Epithelial cell of esophagus (primary cell): ENCODE results near the gene UST.

Experiments
- DNase-seq: peaks from one replicate; pipeline ENCODE4 v3.0.0; 2010; ENCODE audit warnings: low read depth
- H3K4me3 ChIP-seq: 2 replicates; pipeline ENCODE4 v1.5.1; 2011; ENCODE audit warnings: mild to moderate bottlenecking, low read length, control low read depth
- TF ChIP-seq, protein P1 (sequence below): IDR thresholded peaks from 2 replicates; pipeline ENCODE4 v1.5.1; 2011; ENCODE audit warnings: low read depth, mild to moderate bottlenecking, low read length, control low read depth, inconsistent platforms; ENCODE audit not compliant: insufficient read depth; ENCODE audit errors: missing control alignments

Gene UST

DNA sequence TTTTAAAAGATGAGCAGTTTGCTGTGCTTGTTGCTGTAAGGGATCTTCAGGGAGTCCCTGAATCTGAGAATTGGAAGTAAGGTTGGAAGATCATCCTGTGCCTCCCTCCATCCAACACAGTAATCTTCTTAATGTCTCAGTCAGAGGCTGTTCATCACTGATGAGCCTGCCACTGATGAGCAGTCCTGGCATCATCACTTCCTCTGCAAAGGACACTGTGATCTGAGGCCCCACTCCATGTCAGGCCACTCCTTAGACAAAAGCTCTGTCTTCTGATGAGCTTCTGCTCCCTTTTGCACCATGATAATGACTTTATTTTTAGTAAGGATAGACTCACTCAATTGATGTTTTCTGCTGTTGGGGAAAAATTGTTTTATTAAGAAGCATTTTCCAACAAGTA lies 121.0 kb downstream of the UST start:
- TF ChIP-seq, protein P1, sequence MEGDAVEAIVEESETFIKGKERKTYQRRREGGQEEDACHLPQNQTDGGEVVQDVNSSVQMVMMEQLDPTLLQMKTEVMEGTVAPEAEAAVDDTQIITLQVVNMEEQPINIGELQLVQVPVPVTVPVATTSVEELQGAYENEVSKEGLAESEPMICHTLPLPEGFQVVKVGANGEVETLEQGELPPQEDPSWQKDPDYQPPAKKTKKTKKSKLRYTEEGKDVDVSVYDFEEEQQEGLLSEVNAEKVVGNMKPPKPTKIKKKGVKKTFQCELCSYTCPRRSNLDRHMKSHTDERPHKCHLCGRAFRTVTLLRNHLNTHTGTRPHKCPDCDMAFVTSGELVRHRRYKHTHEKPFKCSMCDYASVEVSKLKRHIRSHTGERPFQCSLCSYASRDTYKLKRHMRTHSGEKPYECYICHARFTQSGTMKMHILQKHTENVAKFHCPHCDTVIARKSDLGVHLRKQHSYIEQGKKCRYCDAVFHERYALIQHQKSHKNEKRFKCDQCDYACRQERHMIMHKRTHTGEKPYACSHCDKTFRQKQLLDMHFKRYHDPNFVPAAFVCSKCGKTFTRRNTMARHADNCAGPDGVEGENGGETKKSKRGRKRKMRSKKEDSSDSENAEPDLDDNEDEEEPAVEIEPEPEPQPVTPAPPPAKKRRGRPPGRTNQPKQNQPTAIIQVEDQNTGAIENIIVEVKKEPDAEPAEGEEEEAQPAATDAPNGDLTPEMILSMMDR, result no peak
- H3K4me3 ChIP-seq, result no peak overlapping the region
- peak; percentile 63 for DNase-seq

GRCh38 chr6:148868314-148868713 lies 121.5 kb downstream of the UST start:
- TF ChIP-seq, protein P1, result no peak
- H3K4me3 ChIP-seq, result no peak overlapping the region
- DNase-seq, result peak; percentile 85

GRCh38 chr6:148868901-148869300 lies 122.1 kb downstream of the UST start:
- TF ChIP-seq, protein P1, result no peak
- no peak overlapping the region for H3K4me3 ChIP-seq
- DNase-seq, result no peak

DNA sequence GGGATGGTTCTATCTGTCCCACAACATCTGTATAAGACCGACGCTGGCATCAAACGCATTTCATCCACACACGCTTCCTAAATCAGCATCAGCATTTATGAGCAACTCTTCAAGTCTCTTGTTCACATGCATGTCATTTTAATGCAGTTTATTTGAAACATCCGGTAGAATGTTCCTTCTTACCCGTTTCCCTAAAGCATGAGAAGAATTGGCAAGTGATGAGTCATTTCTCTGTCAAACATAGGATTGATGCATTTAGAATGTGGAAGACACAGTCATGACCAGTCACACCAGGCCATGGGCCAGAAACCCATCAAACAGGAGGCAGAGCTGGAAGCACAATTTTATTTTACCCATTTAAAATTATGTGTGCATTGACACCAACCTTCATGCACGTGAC lies 122.8 kb downstream of the UST start:
- peak; percentile 93 for DNase-seq
- H3K4me3 ChIP-seq, result no peak overlapping the region
- TF ChIP-seq, protein P1, result no peak

- H3K4me3 ChIP-seq, result no peak overlapping the region
- TF ChIP-seq, protein P1, result no peak
- no peak for DNase-seq
Measured at GRCh38 chr6:148873154-148873553, 126.3 kb downstream of the UST start.

DNA sequence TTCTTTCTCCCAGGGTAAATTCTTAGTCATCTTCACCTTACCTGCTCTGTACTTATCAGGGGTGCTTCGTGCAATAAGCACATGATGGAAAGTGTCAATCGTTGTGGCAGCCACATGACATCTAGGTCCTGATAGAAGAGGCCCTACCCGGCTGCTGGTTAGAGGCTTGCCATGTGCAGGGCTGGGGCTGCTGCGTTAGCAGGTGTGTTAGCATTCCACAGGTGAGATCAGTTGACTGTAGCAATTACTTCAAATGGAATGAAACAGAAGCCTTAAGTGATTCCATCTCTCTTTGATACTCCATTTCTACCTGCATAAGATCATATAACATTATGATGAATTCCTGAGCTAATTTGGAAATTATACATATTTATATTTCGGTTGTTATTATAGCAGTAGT lies 127.0 kb downstream of the UST start:
- TF ChIP-seq, protein P1, result no peak
- DNase-seq, result no peak
- H3K4me3 ChIP-seq, result no peak overlapping the region

DNA sequence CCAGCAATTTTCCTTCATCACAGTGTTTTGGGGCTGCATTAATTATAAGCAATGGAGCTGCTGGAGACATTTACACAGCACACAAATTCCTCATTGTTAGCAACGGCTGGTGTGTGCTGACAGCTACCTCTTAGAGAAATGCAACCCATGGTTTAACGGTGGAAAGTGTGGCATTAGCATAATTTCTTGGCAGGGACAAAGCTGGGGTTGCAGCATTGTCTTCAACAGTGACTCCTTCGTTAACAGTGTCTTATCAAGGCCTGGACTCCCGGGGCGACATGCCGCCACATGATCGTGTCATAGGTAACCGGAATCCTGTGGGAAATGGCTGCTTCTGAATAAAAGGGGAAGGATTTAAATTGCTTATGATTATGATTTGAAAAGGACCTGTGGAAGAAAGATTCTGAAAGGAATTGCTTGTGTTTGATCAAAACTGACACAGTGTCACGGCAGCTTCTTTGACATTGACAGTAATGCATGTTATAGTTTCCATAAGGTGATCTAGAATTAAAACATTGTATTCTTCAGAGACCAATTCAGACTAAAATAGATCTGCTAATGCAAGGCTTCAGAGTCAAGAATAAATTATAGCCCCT lies 128.0 kb downstream of the UST start:
- no peak overlapping the region for H3K4me3 ChIP-seq
- peak; percentile 86 for DNase-seq

More for the DNA sequence above, 128.0 kb downstream of the UST start:
- TF ChIP-seq, protein P1, result no peak
